ENCODE results near the gene HLA-B. TPM values are rescaled to one million over a fixed set of nuclear protein-coding genes. Genes with fewer than 3 reads are reported as not detected.
A peak's percentile ranks its signal among the peaks of the same experiment; 100 is the strongest.

HLA-B gene
- total and polyA plus RNA-seq, 2 of the 8 experiments (the other 6 are each of a cell fraction or from before 2014, with no cell fraction given): 154 to 233 TPM

- DNase-seq (ENCODE audit: low read depth in 1 of 2, low spot score in 2 of 2) (no peak), FAIRE-seq (no peak)
- Histone ChIP-seq H3K14ac (ENCODE audit: insufficient read length) (no peak overlapping the region), H3K79me1 (ENCODE audit: low read depth, low read length) (no peaks in the 10 kb centered on the region), H4K5ac (ENCODE audit: insufficient read length, low read depth, low read length) (no peak overlapping the region), H3K4ac (replicated peaks; ENCODE audit: insufficient read length, low read depth, low read length) (no peak overlapping the region), H2BK120ac (replicated peaks; ENCODE audit: low read depth, low read length) (no peak overlapping the region), H3K4me2 (ENCODE audit: insufficient read depth in 1 of 2, low read depth in 2 of 2, low read length in 2 of 2) (no peak overlapping the region), H2AK5ac (ENCODE audit: low read depth, low read length) (no peak overlapping the region), H3K23me2 (ENCODE audit: low read depth, low read length) (no peaks in the 10 kb centered on the region), H2BK5ac (ENCODE audit: low read depth, low read length) (no peak overlapping the region), H2BK12ac (ENCODE audit: low read depth, low read length) (no peak overlapping the region), H4K91ac (replicated peaks; ENCODE audit: insufficient read length, low read length) (no peak overlapping the region), H3K56ac (replicated peaks; ENCODE audit: insufficient read length, low read depth, low read length) (no peak overlapping the region), H3K9ac (replicated peaks in 1 of 4; ENCODE audit: extremely low read depth in 1 of 4, low read depth in 3 of 4, low read length in 3 of 4) (no peak overlapping the region), H2BK20ac (ENCODE audit: low read length) (no peak overlapping the region), H2AFZ (ENCODE audit: low read length) (no peak overlapping the region), H3K27ac (ENCODE audit: low read depth, low read length) (no peak overlapping the region), H3K4me1 (replicated peaks in 1 of 4; ENCODE audit: control insufficient read depth in 3 of 4, insufficient read depth in 4 of 4, low read length in 3 of 4) (0 out of 7 replicates have a peak, but pooled peaks cover 0 to 2% (median 0%) of the 10 kb centered on the region in 4 experiments), H4K8ac (ENCODE audit: extremely low read depth, insufficient read depth, low read length) (no peak overlapping the region), H3K18ac (ENCODE audit: extremely low read depth, low read length) (no peak overlapping the region), H3K79me2 (ENCODE audit: control insufficient read depth in 1 of 2, insufficient read depth in 2 of 2, low read length in 2 of 2) (no peaks in the 10 kb centered on the region), H3K23ac (ENCODE audit: insufficient read length) (no peak overlapping the region), H3K4me3 (ENCODE audit: extremely low read depth in 1 of 4, insufficient read depth in 2 of 4, low read depth in 3 of 4, low read length in 4 of 4) (no peak overlapping the region), H3K27me3 (replicated peaks in 1 of 4; ENCODE audit: control insufficient read depth in 3 of 4, extremely low read depth in 1 of 4, insufficient read depth in 3 of 4, low read length in 3 of 4) (no peaks in the 10 kb centered on the region; a peak in 2 of 7 replicates), H4K20me1 (replicated peaks in 1 of 2; ENCODE audit: control insufficient read depth in 1 of 2, insufficient read depth in 2 of 2, low read length in 2 of 2) (no peaks in the 10 kb centered on the region), H3K9me3 (ENCODE audit: insufficient read depth in 2 of 2, low read depth in 1 of 2, low read length in 1 of 2) (peaks cover 0 to 2% of the 10 kb centered on the region in 2 experiments; a peak in 1 of 4 replicates), H3K36me3 (ENCODE audit: control insufficient read depth in 2 of 4, insufficient read depth in 4 of 4, low read length in 3 of 4) (no peaks in the 10 kb centered on the region), H2BK15ac (ENCODE audit: low read length) (no peak overlapping the region)
- TF ChIP-seq, protein P1, sequence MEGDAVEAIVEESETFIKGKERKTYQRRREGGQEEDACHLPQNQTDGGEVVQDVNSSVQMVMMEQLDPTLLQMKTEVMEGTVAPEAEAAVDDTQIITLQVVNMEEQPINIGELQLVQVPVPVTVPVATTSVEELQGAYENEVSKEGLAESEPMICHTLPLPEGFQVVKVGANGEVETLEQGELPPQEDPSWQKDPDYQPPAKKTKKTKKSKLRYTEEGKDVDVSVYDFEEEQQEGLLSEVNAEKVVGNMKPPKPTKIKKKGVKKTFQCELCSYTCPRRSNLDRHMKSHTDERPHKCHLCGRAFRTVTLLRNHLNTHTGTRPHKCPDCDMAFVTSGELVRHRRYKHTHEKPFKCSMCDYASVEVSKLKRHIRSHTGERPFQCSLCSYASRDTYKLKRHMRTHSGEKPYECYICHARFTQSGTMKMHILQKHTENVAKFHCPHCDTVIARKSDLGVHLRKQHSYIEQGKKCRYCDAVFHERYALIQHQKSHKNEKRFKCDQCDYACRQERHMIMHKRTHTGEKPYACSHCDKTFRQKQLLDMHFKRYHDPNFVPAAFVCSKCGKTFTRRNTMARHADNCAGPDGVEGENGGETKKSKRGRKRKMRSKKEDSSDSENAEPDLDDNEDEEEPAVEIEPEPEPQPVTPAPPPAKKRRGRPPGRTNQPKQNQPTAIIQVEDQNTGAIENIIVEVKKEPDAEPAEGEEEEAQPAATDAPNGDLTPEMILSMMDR (IDR thresholded peaks at IDR 0.05; ENCODE audit: control extremely low read depth in 1 of 3, insufficient read depth in 1 of 3, low read depth in 1 of 3, low read length in 3 of 3): peak in 1 of 3 experiments; percentile 11; a peak in 1 of 4 replicates
- TF ChIP-seq YY1 (IDR thresholded peaks at IDR 0.05; ENCODE audit: low read depth, low read length): no peak
- ChIA-PET POLR2A (ENCODE audit: partially characterized antibody) (interaction anchor here (0.7 to 1.6 kb wide), 2 partner anchors 117 to 182 kb away, joined by 3 read pairs; no protein-coding TSS in a partner anchor), CTCF (ENCODE audit: partially characterized antibody) (interaction anchor here (0.6 to 1.8 kb wide), 15 partner anchors 9 to 251 kb away, joined by 3 to 9 read pairs (median 3); partner anchors contain the start of genes MICB and PSORS1C2)
- WGBS, 2 experiments (ENCODE audit: extremely low coverage in 1 of 2, insufficient coverage in 1 of 2, insufficient read length in 1 of 2, insufficient replicate concordance in 2 of 2, low coverage in 1 of 2, low lambda C conversion rate in 2 of 2, missing lambda C conversion rate in 1 of 2): 83% methylated on average over 5 of the region's 5 CpGs; no CpG with 5 or more reads in 1 of the 2 experiments
Observed at GRCh38 chr6:31345026-31345730, 11.8 kb downstream of the HLA-B start.
